Stimulated activated CD4-positive, alpha-beta T cell treated with anti-CD3 and anti-CD28 coated beads, Interleukin-12 subunit alpha, Interleukin-12 subunit beta, amount 100 ng/mL, for 4 hours (primary cell): Measurements from ENCODE around the gene SPEM3.
"Not testable (repeated sequence)": the region's sequence is repeated elsewhere in the genome, so short reads cannot be mapped to it uniquely, and the experiment has no call there.

Source experiments
- DNase-seq: peaks from one replicate; pipeline ENCODE4 v3.0.0-alpha.2; 2020

SPEM3 gene

GRCh38 chr17:7475764-7476422 is 47.2 kb downstream of the SPEM3 start:
- DNase-seq: no peak

GRCh38 chr17:7476494-7476893 is 47.8 kb downstream of the SPEM3 start:
- DNase-seq: no peak

- no peak for DNase-seq
These were observed 48.3 kb downstream of the SPEM3 start for GRCh38 chr17:7476951-7477350.

- no peak for DNase-seq
These were observed 49.0 kb downstream of the SPEM3 start for GRCh38 chr17:7477392-7478275.

- DNase-seq: peak; percentile 45
These were observed 49.9 kb downstream of the SPEM3 start for GRCh38 chr17:7478276-7479212.

GRCh38 chr17:7479213-7480088 is 50.8 kb downstream of the SPEM3 start, which contains the start of gene ZBTB4:
ZBTB4 (minus strand) TSS chr17:7479631; CDS start chr17:7466801, 12,830 bp downstream.
- DNase-seq: peak; percentile 61

- no peak for DNase-seq
These were observed 51.4 kb downstream of the SPEM3 start for GRCh38 chr17:7480089-7480384.

GRCh38 chr17:7481275-7481674 is 52.6 kb downstream of the SPEM3 start, which contains the start of gene SLC35G6:
SLC35G6 (plus strand) TSS chr17:7481446; CDS start chr17:7481517, 71 bp downstream.
- not testable (repeated sequence) for DNase-seq

GRCh38 chr17:7481842-7482741 is 53.4 kb downstream of the SPEM3 start:
- DNase-seq: not testable (repeated sequence)
